HUES64 (cell line): ENCODE results near the gene ARPP21.

ENCODE experiments used
- H3K27ac ChIP-seq: 2 replicates; pipeline ENCODE4 v1.7.0; 2013; ENCODE audit warnings: low read depth, low read length, inconsistent platforms
- H3K27me3 ChIP-seq: 2 replicates; pipeline ENCODE4 v1.6.1; 2013; ENCODE audit warnings: mild to moderate bottlenecking, low read length; ENCODE audit not compliant: insufficient read depth
- H3K36me3 ChIP-seq: 2 replicates; pipeline ENCODE4 v1.6.1; 2013; ENCODE audit warnings: mild to moderate bottlenecking, low read length; ENCODE audit not compliant: insufficient read depth
- H3K4me1 ChIP-seq: 2 replicates; pipeline ENCODE4 v1.6.1; 2013; ENCODE audit warnings: mild to moderate bottlenecking, low read length, moderate library complexity; ENCODE audit not compliant: insufficient read depth
- H3K4me3 ChIP-seq: 2 replicates; pipeline ENCODE4 v1.5.1; 2013; ENCODE audit warnings: mild to moderate bottlenecking, low read length, moderate library complexity
- H3K9ac ChIP-seq: 2 replicates; pipeline ENCODE4 v1.6.1; 2013; ENCODE audit warnings: mild to moderate bottlenecking, low read depth, low read length
- H3K9me3 ChIP-seq: 2 replicates; pipeline ENCODE4 v1.6.1; 2013; ENCODE audit warnings: low read depth, low read length; ENCODE audit not compliant: insufficient read depth
- WGBS: fragments of 150-250, 120-280 bp; methylation state at CpG from one replicate; pipeline ENCODE4 v1.1.7; 2013; ENCODE audit warnings: missing lambda C conversion rate; 5-methylcytosine and 5-hydroxymethylcytosine counted together

The ARPP21 gene

GRCh38 chr3:35757991-35758757, 118.8 kb downstream of the ARPP21 start:
- Histone ChIP-seq H3K4me1 (peaks cover 17% of the 10 kb centered on the region), H3K9me3 (no peaks in the 10 kb centered on the region), H3K4me3 (no peak overlapping the region), H3K36me3 (no peaks in the 10 kb centered on the region), H3K27me3 (no peaks in the 10 kb centered on the region), H3K27ac (no peak overlapping the region; the same call in 1 of the 2 replicates), H3K9ac (no peak overlapping the region)
- WGBS: 90% methylated on average over 2 of the region's 3 CpGs

- H3K9ac ChIP-seq: no peak overlapping the region
Measured at GRCh38 chr3:35760146-35760545, 120.8 kb downstream of the ARPP21 start.

DNA sequence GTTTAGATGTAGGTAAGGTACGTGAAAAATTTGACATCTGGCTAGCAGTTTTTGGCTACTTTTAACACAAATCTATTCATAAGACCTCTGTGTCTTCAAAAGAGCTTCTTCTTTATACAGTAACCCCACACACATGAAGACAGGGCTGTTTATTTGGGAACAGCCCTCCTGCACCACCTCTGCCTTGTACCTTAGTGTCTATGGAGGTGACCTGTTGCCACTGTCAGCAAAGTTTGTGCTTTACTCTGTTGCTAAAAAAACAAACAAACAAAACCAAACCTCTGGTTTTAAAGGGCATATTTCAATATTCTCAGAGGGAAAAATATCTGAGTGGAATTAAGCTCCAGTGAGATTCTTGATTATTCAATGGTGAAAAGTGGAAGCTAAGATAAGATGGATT, 122.0 kb downstream of the ARPP21 start:
- no peaks in the 10 kb centered on the region for H3K27me3 ChIP-seq
- no peaks in the 10 kb centered on the region for H3K36me3 ChIP-seq
- H3K9ac ChIP-seq: no peak overlapping the region
- no peak overlapping the region for H3K27ac ChIP-seq
- WGBS: 100% methylated on average over 1 of the region's 1 CpG
- peaks cover 23% of the 10 kb centered on the region for H3K4me1 ChIP-seq
- H3K9me3 ChIP-seq: no peaks in the 10 kb centered on the region
- H3K4me3 ChIP-seq: no peak overlapping the region

More at GRCh38 chr3:35760146-35760545, 120.8 kb downstream of the ARPP21 start:
- no peaks in the 10 kb centered on the region for H3K36me3 ChIP-seq
- H3K9me3 ChIP-seq: no peaks in the 10 kb centered on the region
- H3K27me3 ChIP-seq: no peaks in the 10 kb centered on the region
- peaks cover 17% of the 10 kb centered on the region for H3K4me1 ChIP-seq
- 90% methylated on average over 4 of the region's 4 CpGs for WGBS
- no peak overlapping the region for H3K4me3 ChIP-seq
- no peak overlapping the region for H3K27ac ChIP-seq

- H3K4me3 ChIP-seq: no peak overlapping the region
- H3K9ac ChIP-seq: no peak overlapping the region
- no peaks in the 10 kb centered on the region for H3K27me3 ChIP-seq
- H3K36me3 ChIP-seq: no peaks in the 10 kb centered on the region
- no peaks in the 10 kb centered on the region for H3K9me3 ChIP-seq
- no peak overlapping the region for H3K27ac ChIP-seq
- 84% methylated on average over 2 of the region's 2 CpGs for WGBS
- no peaks in the 10 kb centered on the region for H3K4me1 ChIP-seq
Measured at GRCh38 chr3:35772381-35773015, 133.2 kb downstream of the ARPP21 start.

- Histone ChIP-seq H3K9ac (no peak overlapping the region), H3K27ac (no peak overlapping the region), H3K4me3 (no peak overlapping the region), H3K4me1 (no peaks in the 10 kb centered on the region), H3K36me3 (no peaks in the 10 kb centered on the region), H3K27me3 (no peaks in the 10 kb centered on the region), H3K9me3 (no peaks in the 10 kb centered on the region)
- no CpG with 5 or more reads among the region's 1 CpG for WGBS
Measured at GRCh38 chr3:35773417-35773816, 134.1 kb downstream of the ARPP21 start.

GRCh38 chr3:35776346-35776745, 137.0 kb downstream of the ARPP21 start:
- Histone ChIP-seq H3K9ac (no peak overlapping the region), H3K27me3 (no peaks in the 10 kb centered on the region), H3K27ac (no peak overlapping the region), H3K9me3 (no peaks in the 10 kb centered on the region), H3K36me3 (no peaks in the 10 kb centered on the region), H3K4me1 (no peaks in the 10 kb centered on the region), H3K4me3 (no peak overlapping the region)
- WGBS: 94% methylated on average over 2 of the region's 2 CpGs

DNA sequence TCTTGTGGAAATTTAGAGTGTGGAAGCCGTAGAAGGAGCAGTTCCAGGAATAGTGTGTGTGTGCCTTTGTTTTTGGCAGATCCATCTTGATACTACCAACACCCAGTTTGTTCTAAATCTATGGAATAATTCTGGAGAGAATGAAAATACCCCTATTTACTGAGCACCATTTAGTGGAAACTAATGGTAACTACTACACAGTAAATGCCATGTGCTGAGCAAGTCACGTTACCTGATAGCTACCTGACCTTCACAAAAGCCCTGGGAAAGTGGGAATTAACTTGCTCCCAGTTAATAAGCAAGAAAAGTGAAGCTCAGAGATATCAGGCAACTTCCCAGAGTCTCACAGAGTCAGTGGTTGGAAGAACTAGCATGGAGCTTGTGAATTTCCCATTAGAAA, 137.7 kb downstream of the ARPP21 start:
- 95% methylated on average over 1 of the region's 2 CpGs for WGBS
- Histone ChIP-seq H3K4me1 (no peaks in the 10 kb centered on the region), H3K36me3 (no peaks in the 10 kb centered on the region), H3K4me3 (no peak overlapping the region), H3K27ac (no peak overlapping the region), H3K9me3 (no peaks in the 10 kb centered on the region), H3K9ac (no peak overlapping the region), H3K27me3 (no peaks in the 10 kb centered on the region)

DNA sequence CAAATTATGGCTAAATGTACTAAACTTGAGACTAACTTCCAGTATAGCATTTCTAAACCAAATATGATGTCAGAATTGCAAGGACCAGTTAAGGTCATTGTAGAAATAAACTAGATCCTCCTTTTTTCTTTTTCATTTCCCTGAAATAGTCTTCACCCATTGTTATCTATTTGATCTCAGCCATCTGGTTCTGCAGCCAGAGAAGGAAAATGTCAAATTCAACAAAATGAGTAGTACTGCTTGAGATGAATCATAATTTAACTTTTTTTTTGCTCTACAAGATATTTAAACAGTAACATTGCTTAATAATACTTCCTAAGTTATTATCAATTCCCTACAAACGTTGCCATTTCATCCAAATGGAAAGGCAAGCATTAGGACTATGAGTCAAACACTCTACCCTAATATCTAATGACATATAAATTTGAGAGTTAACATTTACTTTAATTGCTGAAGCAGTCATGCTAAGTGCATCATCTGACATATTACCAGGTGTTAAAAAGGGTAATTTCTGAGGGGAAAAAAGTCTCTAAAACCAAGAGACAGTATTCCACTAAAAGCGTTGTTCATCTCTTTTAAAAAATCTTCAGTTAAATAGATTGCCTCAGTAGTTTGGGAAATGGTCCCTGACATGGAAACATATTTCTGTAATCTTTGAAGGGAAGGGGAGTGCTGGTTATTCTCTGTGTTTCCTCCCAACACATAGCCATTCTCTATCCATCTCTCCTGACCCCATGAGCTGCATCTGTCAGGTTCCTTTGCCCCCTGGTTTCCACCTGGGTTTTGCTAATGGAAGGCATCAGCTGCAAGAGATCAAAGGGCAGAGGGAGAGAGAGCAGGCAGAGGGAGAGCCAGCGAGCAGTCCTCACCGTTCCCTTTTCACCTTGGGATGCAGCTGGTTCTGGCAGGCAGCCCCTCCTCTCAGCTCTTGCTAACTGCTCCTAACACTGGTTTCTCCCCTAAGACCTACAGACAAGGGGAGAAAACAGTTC, 138.5 kb downstream of the ARPP21 start:
- no peak overlapping the region for H3K4me3 ChIP-seq
- no peaks in the 10 kb centered on the region for H3K9me3 ChIP-seq
- H3K9ac ChIP-seq: no peak overlapping the region
- no peaks in the 10 kb centered on the region for H3K4me1 ChIP-seq
- 68% methylated on average over 4 of the region's 4 CpGs for WGBS
- no peaks in the 10 kb centered on the region for H3K27me3 ChIP-seq
- no peak overlapping the region for H3K27ac ChIP-seq
- no peaks in the 10 kb centered on the region for H3K36me3 ChIP-seq

- Histone ChIP-seq H3K36me3 (no peaks in the 10 kb centered on the region), H3K4me3 (no peak overlapping the region), H3K9me3 (no peaks in the 10 kb centered on the region), H3K27ac (no peak overlapping the region), H3K9ac (no peak overlapping the region), H3K27me3 (no peaks in the 10 kb centered on the region), H3K4me1 (no peaks in the 10 kb centered on the region)
Measured at GRCh38 chr3:35779611-35780010, 140.3 kb downstream of the ARPP21 start.

DNA sequence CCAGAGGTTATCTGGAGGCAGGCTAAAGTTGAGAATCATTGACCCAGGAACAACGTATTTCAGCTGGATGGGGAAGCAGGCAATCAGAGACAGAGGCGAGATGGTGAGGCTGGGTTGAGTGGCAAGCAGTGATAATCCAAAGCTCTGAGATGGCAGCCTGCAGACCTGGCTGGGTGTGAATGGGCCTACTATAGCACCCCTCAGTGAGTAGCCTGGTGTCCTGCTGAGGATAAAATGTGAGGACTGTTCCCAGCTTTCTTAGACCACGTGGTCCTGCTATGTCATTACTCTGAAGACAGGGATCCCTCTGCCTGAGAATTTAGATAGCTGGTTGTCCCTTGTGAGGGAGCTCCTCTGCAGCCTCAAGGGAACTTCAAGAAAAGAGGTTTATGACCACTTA, 141.5 kb downstream of the ARPP21 start:
- H3K9ac ChIP-seq: no peak overlapping the region
- H3K36me3 ChIP-seq: no peaks in the 10 kb centered on the region
- no peaks in the 10 kb centered on the region for H3K4me1 ChIP-seq
- no peaks in the 10 kb centered on the region for H3K9me3 ChIP-seq
- 56% methylated on average over 3 of the region's 3 CpGs for WGBS
- no peak overlapping the region for H3K4me3 ChIP-seq
- H3K27me3 ChIP-seq: no peaks in the 10 kb centered on the region
- H3K27ac ChIP-seq: no peak overlapping the region

DNA sequence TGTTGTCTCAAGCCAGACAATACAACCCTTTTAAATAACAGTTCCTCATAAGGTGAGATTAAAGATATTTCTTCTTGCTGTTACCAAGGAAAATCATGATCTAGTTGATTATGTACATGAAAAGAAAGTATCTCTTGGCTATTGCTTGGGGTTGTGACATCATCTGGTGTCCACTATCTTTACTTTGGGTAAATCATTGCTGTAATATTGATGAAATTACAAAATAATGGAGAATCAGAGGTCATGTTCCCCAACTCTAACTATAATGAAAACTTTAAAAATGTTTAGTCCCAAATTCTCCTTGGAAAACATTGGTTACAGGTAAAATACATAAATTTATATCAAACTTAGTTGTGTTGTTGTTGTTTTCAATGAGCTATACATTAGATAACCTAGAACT, 142.2 kb downstream of the ARPP21 start:
- Histone ChIP-seq H3K9me3 (no peaks in the 10 kb centered on the region), H3K4me1 (no peaks in the 10 kb centered on the region), H3K27me3 (no peaks in the 10 kb centered on the region), H3K36me3 (no peaks in the 10 kb centered on the region), H3K27ac (no peak overlapping the region), H3K9ac (no peak overlapping the region), H3K4me3 (no peak overlapping the region)
